ENCODE data around the gene PARD3. TPM values are rescaled to one million over a fixed set of nuclear protein-coding genes. Genes with fewer than 3 reads are reported as not detected.
"Not testable (repeated sequence)": the region's sequence is repeated elsewhere in the genome, so short reads cannot be mapped to it uniquely, and the experiment has no call there.

Gene PARD3
- total RNA-seq, 2 experiments from 2014 or later, result 0.93 to 1.2 TPM

DNA sequence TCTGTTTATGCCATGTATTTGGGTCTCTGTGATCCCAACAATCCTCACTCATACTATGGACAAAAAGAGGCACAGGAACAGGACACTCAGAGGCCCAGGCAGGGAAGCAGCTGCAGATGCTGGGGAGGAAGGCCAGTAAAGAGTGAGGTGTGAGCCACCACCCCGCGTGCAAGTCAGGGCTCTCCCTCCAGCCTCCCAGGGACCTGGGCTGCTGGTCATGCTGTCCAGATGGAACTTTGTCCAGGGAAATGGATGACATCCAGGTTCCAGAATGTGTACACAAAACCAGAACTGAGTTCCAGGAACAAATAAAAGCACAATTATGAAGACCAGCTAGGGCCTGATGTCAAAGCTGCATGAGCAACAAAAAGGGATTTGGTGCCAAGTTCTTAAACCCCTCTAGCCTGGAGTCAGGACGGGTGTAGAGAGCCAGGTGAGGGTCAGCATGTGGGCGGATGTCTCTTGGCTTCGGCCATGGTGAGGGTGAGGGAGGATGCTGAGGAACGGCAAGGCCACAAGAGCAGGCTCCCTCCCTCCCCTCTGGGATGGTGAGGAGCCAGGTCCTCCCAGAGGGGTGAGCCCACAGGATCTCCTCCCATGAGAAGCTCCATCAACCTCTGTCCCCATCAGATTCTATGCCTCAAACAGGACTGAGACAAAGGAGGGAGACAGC, 739.7 kb downstream of the PARD3 start:
- Mint-ChIP-seq H3K27me3 (no peaks in the 10 kb centered on the region), H3K27ac (no peak overlapping the region), H3K4me1 (ENCODE audit: low read depth) (no peaks in the 10 kb centered on the region), H3K36me3 (no peaks in the 10 kb centered on the region), H3K9me3 (no peaks in the 10 kb centered on the region), H3K4me3 (no peak overlapping the region)
- DNase-seq, result no peak
- ChIA-PET POLR2A (no interaction called here), CTCF (no interaction called here)
- intact Hi-C loops (cut with micrococcal nuclease), result no loop called here

GRCh38 chr10:34074051-34074450, 741.0 kb downstream of the PARD3 start:
- Mint-ChIP-seq H3K9me3 (peaks cover under 1% of the 10 kb centered on the region), H3K36me3 (no peaks in the 10 kb centered on the region), H3K4me3 (no peak overlapping the region), H3K4me1 (ENCODE audit: low read depth) (no peaks in the 10 kb centered on the region), H3K27ac (no peak overlapping the region), H3K27me3 (no peaks in the 10 kb centered on the region)
- POLR2A ChIA-PET, result no interaction called here
- DNase-seq, result no peak
- intact Hi-C loops (cut with micrococcal nuclease), result no loop called here
- CTCF ChIA-PET, result interaction anchor here (0.7 kb wide), 1 partner anchor 142 kb away, joined by 3 read pairs; no protein-coding TSS in a partner anchor

- H3K27ac Mint-ChIP-seq; H3K36me3 Mint-ChIP-seq; CTCF ChIA-PET; DNase-seq; POLR2A ChIA-PET; H3K4me1 Mint-ChIP-seq (ENCODE audit: low read depth); H3K4me3 Mint-ChIP-seq; H3K27me3 Mint-ChIP-seq; intact Hi-C loops (cut with micrococcal nuclease): not testable (repeated sequence)
- peaks cover 15% of the 10 kb centered on the region for H3K9me3 Mint-ChIP-seq
These were observed 747.4 kb downstream of the PARD3 start for GRCh38 chr10:34067741-34068140.

GRCh38 chr10:34063592-34063991, 751.5 kb downstream of the PARD3 start:
- ChIA-PET POLR2A (no interaction called here), CTCF (no interaction called here)
- H3K27ac Mint-ChIP-seq, result no peak overlapping the region
- intact Hi-C loops (cut with micrococcal nuclease), result no loop called here
- no peak for DNase-seq
- H3K4me3 Mint-ChIP-seq, result no peak overlapping the region
- H3K4me1 Mint-ChIP-seq (ENCODE audit: low read depth), result no peaks in the 10 kb centered on the region
- peaks cover 1% of the 10 kb centered on the region for H3K27me3 Mint-ChIP-seq
- H3K36me3 Mint-ChIP-seq, result no peaks in the 10 kb centered on the region
- peaks cover 18% of the 10 kb centered on the region for H3K9me3 Mint-ChIP-seq

GRCh38 chr10:34061841-34062240, 753.3 kb downstream of the PARD3 start:
- no peak for DNase-seq
- H3K4me3 Mint-ChIP-seq, result no peak overlapping the region
- CTCF ChIA-PET, result no interaction called here
- H3K4me1 Mint-ChIP-seq (ENCODE audit: low read depth), result no peaks in the 10 kb centered on the region
- intact Hi-C loops (cut with micrococcal nuclease), result no loop called here
- H3K27ac Mint-ChIP-seq, result no peak overlapping the region
- H3K9me3 Mint-ChIP-seq, result peaks cover 18% of the 10 kb centered on the region
- POLR2A ChIA-PET, result no interaction called here
- H3K36me3 Mint-ChIP-seq, result no peaks in the 10 kb centered on the region
- H3K27me3 Mint-ChIP-seq, result no peaks in the 10 kb centered on the region
